Neural crest cell (in vitro differentiated cells): ENCODE results near the gene DYSF. TPM values are rescaled to one million over a fixed set of nuclear protein-coding genes. Genes with fewer than 3 reads are reported as not detected.

ENCODE experiments used
- DNase-seq: peaks from one replicate; pipeline ENCODE4 v3.0.0; 2021; ENCODE audit warnings: low read depth, mixed read lengths, low spot score
- H3K27ac Mint-ChIP-seq: one replicate; pipeline ENCODE4 v1.8.0; 2021; ENCODE audit warnings: mild to moderate bottlenecking, mixed read lengths; ENCODE audit not compliant: unreplicated experiment
- H3K27me3 Mint-ChIP-seq: 2 replicates; pipeline ENCODE4 v1.8.0; 2021; ENCODE audit warnings: low read depth, mild to moderate bottlenecking, mixed read lengths
- H3K36me3 Mint-ChIP-seq: 2 replicates; pipeline ENCODE4 v1.8.0; 2021; ENCODE audit warnings: low read depth, mild to moderate bottlenecking, mixed read lengths
- H3K4me1 Mint-ChIP-seq: 2 replicates; pipeline ENCODE4 v1.8.0; 2021; ENCODE audit warnings: mixed read lengths
- H3K4me3 Mint-ChIP-seq: one replicate; pipeline ENCODE4 v1.8.0; 2021; ENCODE audit warnings: mild to moderate bottlenecking, mixed read lengths
- H3K9me3 Mint-ChIP-seq: 2 replicates; pipeline ENCODE4 v1.8.0; 2021; ENCODE audit warnings: mixed read lengths
- CTCF ChIP-seq: fragments of 200-600 bp; sonication (generic); conservative IDR thresholded peaks from 2 replicates; pipeline ENCODE4 v1.5.0; 2021; ENCODE audit warnings: antibody characterized with exemption, mild to moderate bottlenecking
- total RNA-seq: library from RNA; stranded (reverse); gene quantifications from 2 replicates; pipeline ENCODE4 v1.2.1, GENCODE V29; 2021

Gene DYSF
- total RNA-seq, 1 donor from 2014 or later, result 2.2 TPM

GRCh38 chr2:71670430-71670795, 217.1 kb downstream of the DYSF start:
- Mint-ChIP-seq H3K27me3 (no peaks in the 10 kb centered on the region), H3K36me3 (no peaks in the 10 kb centered on the region), H3K9me3 (no peaks in the 10 kb centered on the region), H3K4me3 (no peak overlapping the region), H3K27ac (peak overlapping the region; percentile 43), H3K4me1 (peaks cover 5% of the 10 kb centered on the region)
- no peak for TF ChIP-seq CTCF
- DNase-seq, result peak; percentile 0

GRCh38 chr2:71671203-71671854, 218.0 kb downstream of the DYSF start:
- no peak for TF ChIP-seq CTCF
- peaks cover 5% of the 10 kb centered on the region for H3K4me1 Mint-ChIP-seq
- no peaks in the 10 kb centered on the region for H3K9me3 Mint-ChIP-seq
- peak; percentile 0 for DNase-seq
- H3K4me3 Mint-ChIP-seq, result no peak overlapping the region
- peak overlapping the region; percentile 88 for H3K27ac Mint-ChIP-seq
- no peaks in the 10 kb centered on the region for H3K27me3 Mint-ChIP-seq
- H3K36me3 Mint-ChIP-seq, result no peaks in the 10 kb centered on the region

- Mint-ChIP-seq H3K36me3 (no peaks in the 10 kb centered on the region), H3K27ac (peak overlapping the region; percentile 88), H3K4me1 (peaks cover 5% of the 10 kb centered on the region), H3K27me3 (no peaks in the 10 kb centered on the region), H3K4me3 (no peak overlapping the region), H3K9me3 (no peaks in the 10 kb centered on the region)
- DNase-seq, result no peak
- TF ChIP-seq CTCF, result no peak
Observed at GRCh38 chr2:71671895-71672825, 218.8 kb downstream of the DYSF start.

GRCh38 chr2:71672826-71673795, 219.8 kb downstream of the DYSF start:
- no peak for TF ChIP-seq CTCF
- no peaks in the 10 kb centered on the region for H3K36me3 Mint-ChIP-seq
- peaks cover 5% of the 10 kb centered on the region for H3K4me1 Mint-ChIP-seq
- peak overlapping the region; percentile 27 for H3K27ac Mint-ChIP-seq
- no peaks in the 10 kb centered on the region for H3K9me3 Mint-ChIP-seq
- no peak overlapping the region for H3K4me3 Mint-ChIP-seq
- H3K27me3 Mint-ChIP-seq, result no peaks in the 10 kb centered on the region
- DNase-seq, result no peak
